ENCODE results near the gene C10orf53. TPM values are rescaled to one million over a fixed set of nuclear protein-coding genes. Genes with fewer than 3 reads are reported as not detected.

The C10orf53 gene
- total RNA-seq, 1 donor from 2014 or later, result not detected

DNA sequence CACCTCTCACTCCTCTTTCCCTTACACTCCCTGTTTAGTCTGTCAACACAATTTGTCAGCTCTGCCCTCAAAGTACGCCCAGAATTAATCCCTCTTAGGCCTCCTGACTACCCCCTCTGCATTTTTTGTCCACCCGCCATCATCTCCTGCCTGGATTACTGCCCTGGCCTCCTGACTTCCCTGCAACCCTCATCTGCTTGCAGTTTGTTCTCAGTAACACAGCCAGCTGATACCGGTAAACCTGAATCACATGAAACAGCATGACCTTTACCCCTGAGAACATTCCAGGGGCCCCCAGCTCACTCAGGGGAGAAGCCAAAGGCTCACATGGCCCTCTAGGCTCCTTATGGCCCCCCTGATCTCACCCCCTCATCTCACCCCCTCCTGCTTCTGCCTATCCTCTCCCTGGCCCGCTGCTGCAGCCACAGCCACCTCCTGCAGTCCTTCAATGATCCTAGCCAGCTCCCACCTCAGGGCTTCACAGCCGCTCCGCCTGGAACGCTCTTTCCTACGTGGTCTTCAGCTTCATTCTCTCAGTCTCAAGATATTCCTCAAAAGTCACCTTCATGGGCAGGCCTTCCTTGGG is 8.9 kb downstream of the C10orf53 start:
- H3K4me3 Mint-ChIP-seq, result no peak overlapping the region
- H3K36me3 Mint-ChIP-seq, result no peaks in the 10 kb centered on the region
- peaks cover 8% of the 10 kb centered on the region for H3K9me3 Mint-ChIP-seq
- H3K27ac Mint-ChIP-seq, result no peak overlapping the region
- TF ChIP-seq, protein P1, sequence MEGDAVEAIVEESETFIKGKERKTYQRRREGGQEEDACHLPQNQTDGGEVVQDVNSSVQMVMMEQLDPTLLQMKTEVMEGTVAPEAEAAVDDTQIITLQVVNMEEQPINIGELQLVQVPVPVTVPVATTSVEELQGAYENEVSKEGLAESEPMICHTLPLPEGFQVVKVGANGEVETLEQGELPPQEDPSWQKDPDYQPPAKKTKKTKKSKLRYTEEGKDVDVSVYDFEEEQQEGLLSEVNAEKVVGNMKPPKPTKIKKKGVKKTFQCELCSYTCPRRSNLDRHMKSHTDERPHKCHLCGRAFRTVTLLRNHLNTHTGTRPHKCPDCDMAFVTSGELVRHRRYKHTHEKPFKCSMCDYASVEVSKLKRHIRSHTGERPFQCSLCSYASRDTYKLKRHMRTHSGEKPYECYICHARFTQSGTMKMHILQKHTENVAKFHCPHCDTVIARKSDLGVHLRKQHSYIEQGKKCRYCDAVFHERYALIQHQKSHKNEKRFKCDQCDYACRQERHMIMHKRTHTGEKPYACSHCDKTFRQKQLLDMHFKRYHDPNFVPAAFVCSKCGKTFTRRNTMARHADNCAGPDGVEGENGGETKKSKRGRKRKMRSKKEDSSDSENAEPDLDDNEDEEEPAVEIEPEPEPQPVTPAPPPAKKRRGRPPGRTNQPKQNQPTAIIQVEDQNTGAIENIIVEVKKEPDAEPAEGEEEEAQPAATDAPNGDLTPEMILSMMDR (IDR thresholded peaks at IDR 0.05; ENCODE audit: unreplicated experiment), result no peak
- H3K27me3 Mint-ChIP-seq (ENCODE audit: low read depth), result peaks cover 82% of the 10 kb centered on the region
- DNase-seq (ENCODE audit: low spot score in 2 of 2, unreplicated experiment in 2 of 2), result no peak
- peaks cover 9% of the 10 kb centered on the region for H3K4me1 Mint-ChIP-seq

DNA sequence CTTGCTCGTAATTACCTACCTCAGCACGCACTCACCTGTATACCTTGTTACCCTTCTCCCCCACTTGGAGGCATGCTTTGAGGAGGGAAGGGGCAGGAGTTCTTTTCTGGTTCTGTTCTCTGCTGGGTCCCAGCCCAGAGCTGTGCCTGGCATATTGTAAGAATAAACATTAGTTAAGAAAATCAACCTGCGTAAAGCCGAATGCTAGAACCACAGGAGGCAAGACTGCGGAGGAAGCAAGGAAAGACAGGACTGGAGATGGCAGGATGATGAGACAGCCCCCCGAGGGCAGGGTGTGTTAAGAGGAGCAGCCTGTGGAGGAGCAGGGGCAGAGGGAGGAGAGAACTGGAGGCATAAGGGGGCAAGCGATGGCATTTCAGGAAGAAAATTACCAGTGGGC is 9.5 kb downstream of the C10orf53 start:
- Mint-ChIP-seq H3K27me3 (ENCODE audit: low read depth) (peaks cover 86% of the 10 kb centered on the region), H3K36me3 (no peaks in the 10 kb centered on the region), H3K4me3 (no peak overlapping the region), H3K9me3 (peaks cover 8% of the 10 kb centered on the region), H3K27ac (no peak overlapping the region), H3K4me1 (peaks cover 9% of the 10 kb centered on the region)
- DNase-seq (ENCODE audit: low spot score in 2 of 2, unreplicated experiment in 2 of 2), result no peak
- TF ChIP-seq, protein P1 (IDR thresholded peaks at IDR 0.05; ENCODE audit: unreplicated experiment), result no peak

DNA sequence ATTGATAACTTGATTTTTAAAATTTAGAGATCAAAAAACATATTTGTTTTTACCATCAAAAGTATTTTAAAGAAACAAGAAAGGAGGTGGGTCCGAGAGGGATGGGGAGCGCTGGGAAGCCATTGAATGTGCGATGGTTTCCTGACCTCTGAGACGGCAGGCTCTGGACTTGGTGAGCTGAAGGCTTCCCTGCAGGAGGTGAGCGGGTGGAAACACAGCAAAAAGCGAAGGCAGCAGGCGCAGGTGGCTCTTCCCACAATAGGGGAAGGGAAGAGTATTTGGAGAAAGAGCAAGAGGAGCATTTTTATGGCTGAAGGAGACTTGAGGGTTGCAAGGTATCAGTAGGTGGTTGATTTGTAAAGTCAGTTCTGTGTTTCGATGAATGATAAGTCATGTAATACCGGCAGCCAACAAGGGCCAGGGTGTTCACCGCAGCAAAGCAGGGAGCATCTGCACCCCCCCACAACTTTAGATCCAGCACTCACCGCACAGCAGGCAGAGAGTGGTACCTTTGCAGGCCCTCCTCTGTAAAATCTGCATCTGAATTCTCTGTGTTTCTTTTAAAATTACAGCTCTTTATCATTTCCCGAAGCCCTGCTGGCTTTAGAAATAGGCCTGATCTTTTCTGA is 10.5 kb downstream of the C10orf53 start:
- Mint-ChIP-seq H3K4me1 (peaks cover 9% of the 10 kb centered on the region), H3K36me3 (no peaks in the 10 kb centered on the region), H3K27ac (no peak overlapping the region), H3K9me3 (peaks cover 8% of the 10 kb centered on the region), H3K4me3 (no peak overlapping the region), H3K27me3 (ENCODE audit: low read depth) (peaks cover 91% of the 10 kb centered on the region)
- DNase-seq (ENCODE audit: low spot score in 2 of 2, unreplicated experiment in 2 of 2), result no peak
- TF ChIP-seq, protein P1 (IDR thresholded peaks at IDR 0.05; ENCODE audit: unreplicated experiment), result no peak

DNA sequence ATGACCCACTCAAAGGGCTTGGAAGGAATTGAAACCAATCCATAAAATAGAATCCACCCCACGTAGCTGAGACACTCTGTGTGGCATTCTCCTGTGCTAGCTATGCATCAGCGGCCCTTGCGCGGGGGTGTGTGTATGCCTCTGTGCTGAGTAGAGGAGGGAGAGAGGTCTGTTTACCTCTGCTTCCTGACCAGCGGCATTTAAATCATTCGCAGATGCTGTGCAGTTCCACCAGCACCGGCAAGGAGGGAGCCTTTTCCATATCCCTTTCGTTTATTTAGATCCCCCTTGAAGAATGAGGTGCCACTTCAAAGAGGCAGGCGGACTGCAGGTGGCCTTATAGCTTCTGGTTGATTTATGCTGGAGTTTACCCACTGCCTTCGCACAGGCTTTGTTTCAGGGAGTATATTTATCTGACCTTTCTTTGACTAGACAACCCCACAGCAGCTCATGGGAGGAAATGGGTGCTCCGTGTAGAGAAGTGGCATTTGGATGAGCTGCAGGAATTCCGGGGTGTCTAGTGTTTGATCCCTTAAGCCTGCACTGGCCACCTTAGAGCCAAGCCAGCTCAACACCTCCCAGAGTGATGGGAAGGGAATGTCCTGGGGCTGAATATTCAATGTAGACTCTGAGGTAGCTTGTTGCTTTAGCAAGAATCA is 11.4 kb downstream of the C10orf53 start:
- H3K4me1 Mint-ChIP-seq, result peaks cover 9% of the 10 kb centered on the region
- TF ChIP-seq, protein P1 (IDR thresholded peaks at IDR 0.05; ENCODE audit: unreplicated experiment), result no peak
- H3K9me3 Mint-ChIP-seq, result peaks cover 4% of the 10 kb centered on the region
- H3K36me3 Mint-ChIP-seq, result no peaks in the 10 kb centered on the region
- H3K27ac Mint-ChIP-seq, result no peak overlapping the region
- H3K4me3 Mint-ChIP-seq, result no peak overlapping the region
- H3K27me3 Mint-ChIP-seq (ENCODE audit: low read depth), result peaks cover 91% of the 10 kb centered on the region
- DNase-seq (ENCODE audit: low spot score in 2 of 2, unreplicated experiment in 2 of 2), result no peak

DNA sequence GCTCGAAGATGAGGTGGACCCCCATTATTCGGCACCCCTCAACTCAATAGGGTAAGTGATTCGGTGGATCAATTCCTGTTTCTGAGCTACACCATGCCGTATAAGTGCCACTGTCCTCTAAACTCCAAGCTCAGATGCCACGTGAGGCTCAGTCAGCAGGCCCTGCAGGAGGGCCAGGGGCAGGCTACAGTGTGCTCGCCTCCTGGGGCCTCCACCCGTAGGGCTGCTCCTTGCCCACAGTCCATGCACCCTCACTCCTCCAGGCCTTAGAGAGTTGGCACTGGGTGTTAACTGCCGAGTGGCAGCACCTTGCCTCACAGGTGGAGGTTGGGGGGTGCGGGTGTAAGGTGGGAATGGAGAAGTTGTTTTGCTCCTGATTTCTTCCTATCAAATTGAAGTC is 12.1 kb downstream of the C10orf53 start:
- H3K4me3 Mint-ChIP-seq, result no peak overlapping the region
- H3K36me3 Mint-ChIP-seq, result no peaks in the 10 kb centered on the region
- DNase-seq (ENCODE audit: low spot score in 2 of 2, unreplicated experiment in 2 of 2), result no peak
- TF ChIP-seq, protein P1 (IDR thresholded peaks at IDR 0.05; ENCODE audit: unreplicated experiment), result no peak
- no peak overlapping the region for H3K27ac Mint-ChIP-seq
- no peaks in the 10 kb centered on the region for H3K9me3 Mint-ChIP-seq
- H3K4me1 Mint-ChIP-seq, result peaks cover 9% of the 10 kb centered on the region
- peaks cover 93% of the 10 kb centered on the region for H3K27me3 Mint-ChIP-seq (ENCODE audit: low read depth)
